Heart left ventricle (tissue), 13 donors: ENCODE results near the gene XIAP.

ENCODE experiments used
- CTCF ChIP-seq, 12 donors: fragments of 200-600 bp; sonication (generic) in 4 of 12; IDR thresholded peaks; one replicate each; pipeline versions ENCODE4 v1.5.0 to v1.8.0; 2018 to 2022; ENCODE audit warnings: antibody characterized with exemption in 12 of 12, mild to moderate bottlenecking in 5 of 12
- POLR2A ChIP-seq, 2 donors: fragments of 450-650 bp; IDR thresholded peaks; one replicate each; pipeline ENCODE4 v1.6.1; 2017; ENCODE audit warnings: antibody characterized with exemption in 2 of 2, mild to moderate bottlenecking in 2 of 2, moderate library complexity in 2 of 2
- donor health status: ischemic (EF 13 %, LVEDD 7.1; RV severe dilation, severe dysfunction).
- donor health status: DM: no; HTN: yes; CAD: no.
- donor health status: DM: no; HTN: no; CAD: no.
- donor health status: ischemic (EF 25% LVEDD 6.9; RV normal size, moderate dysfunction).
- donor health status: ischemic (EF 25% LVEDD 5.7; RV mildly dilated, moderate dysfunction).
- donor health status: ischemic (EF 35%, LVEDD 5.7; RV mildly dilated, moderate dysfunction).
- donor health status: nonischemic (EF 11% LVEDD 7.7; RV severe dilation, severe dysfunction).
- donor health status: DM: yes; HTN: yes; CAD: no.
- donor health status: PGD.
- donor health status: ischemic (EF 29% LVEDD 5.4; RV normal size, mild dysfunction).
- donor health status: nonischemic (EF 23%, LVEDD 6.1; RV moderate dilation, normal function).

- TF ChIP-seq POLR2A (IDR thresholded peaks at IDR 0.05) (no peak), CTCF (IDR thresholded peaks at IDR 0.05) (no peak)
Observed at GRCh38 chrX:123962006-123962467, 102.2 kb downstream of the XIAP start.
